HG03575 (cell line): Measurements from ENCODE around the gene KCNH1.
A peak's percentile ranks its signal among the peaks of the same experiment; 100 is the strongest.

Experiments used
- ATAC-seq: cut with Tn5 transposase; IDR thresholded peaks from one replicate; pipeline ENCODE4 v1.9.1; 2021; ENCODE audit not compliant: unreplicated experiment, insufficient number of reproducible peaks, low FRiP score; ENCODE audit errors: extremely low read depth

KCNH1 gene

GRCh38 chr1:211133836-211134669 is at the start of gene KCNH1:
TSS of gene KCNH1 (minus strand) at chr1:211134148. CDS start at chr1:211133945, 203 bp downstream.
- ATAC-seq, result peak; percentile 74

- ATAC-seq, result no peak
These were observed 48.8 kb upstream of the KCNH1 start for GRCh38 chr1:211182746-211183145.

GRCh38 chr1:211174375-211174774 is 40.4 kb upstream of the KCNH1 start:
- ATAC-seq, result no peak

GRCh38 chr1:211172657-211173056 is 38.7 kb upstream of the KCNH1 start:
- ATAC-seq, result no peak

GRCh38 chr1:211169353-211169752 is 35.4 kb upstream of the KCNH1 start:
- ATAC-seq, result no peak

GRCh38 chr1:211158866-211159265 is 24.9 kb upstream of the KCNH1 start:
- ATAC-seq, result no peak

- ATAC-seq, result no peak
These were observed 21.1 kb upstream of the KCNH1 start for GRCh38 chr1:211155040-211155439.

GRCh38 chr1:211153932-211154331 is 20.0 kb upstream of the KCNH1 start:
- ATAC-seq, result no peak

GRCh38 chr1:211148366-211148765 is 14.4 kb upstream of the KCNH1 start:
- no peak for ATAC-seq

GRCh38 chr1:211145944-211146343 is 12.0 kb upstream of the KCNH1 start:
- ATAC-seq, result no peak

GRCh38 chr1:211135342-211135950 is 1.5 kb upstream of the KCNH1 start:
- ATAC-seq, result no peak

GRCh38 chr1:211133393-211133835 is 534 bp downstream of the KCNH1 start:
- no peak for ATAC-seq

- no peak for ATAC-seq
These were observed 1.1 kb downstream of the KCNH1 start for GRCh38 chr1:211132721-211133392.

GRCh38 chr1:211129776-211130175 is 4.2 kb downstream of the KCNH1 start:
- no peak for ATAC-seq

- no peak for ATAC-seq
These were observed 6.8 kb downstream of the KCNH1 start for GRCh38 chr1:211127166-211127565.

- no peak for ATAC-seq
These were observed 7.3 kb downstream of the KCNH1 start for GRCh38 chr1:211126622-211127021.

GRCh38 chr1:211118407-211119102 is 15.4 kb downstream of the KCNH1 start:
- ATAC-seq, result no peak

- ATAC-seq, result no peak
These were observed 19.5 kb downstream of the KCNH1 start for GRCh38 chr1:211114446-211114845.

- ATAC-seq, result no peak
These were observed 20.4 kb downstream of the KCNH1 start for GRCh38 chr1:211113566-211113965.
